ENCODE data around the gene FBXW7. TPM values are rescaled to one million over a fixed set of nuclear protein-coding genes. Genes with fewer than 3 reads are reported as not detected.

FBXW7 gene
- total and polyA plus RNA-seq, 5 donors, result 14.8 to 52.2 (median 47.3) TPM

GRCh38 chr4:152529880-152530279 lies 6.0 kb downstream of the FBXW7 start:
- H3K4me3 ChIP-seq (ENCODE audit: low read length), result no peak overlapping the region
- H3K4me1 ChIP-seq (ENCODE audit: control insufficient read depth, insufficient read depth, low read length), result no peaks in the 10 kb centered on the region
- no peak for ATAC-seq
- H3K9me3 ChIP-seq (ENCODE audit: control insufficient read depth, low read length), result no peaks in the 10 kb centered on the region
- no peak for DNase-seq
- no peaks in the 10 kb centered on the region for H3K27me3 ChIP-seq (ENCODE audit: control insufficient read depth, insufficient read depth)
- intact Hi-C loops (cut with DNase I), result no loop called here
- H3K27ac ChIP-seq (ENCODE audit: low read length), result no peak overlapping the region
- WGBS, result 93% methylated on average over 8 of the region's 8 CpGs

GRCh38 chr4:152528060-152528459 lies 7.8 kb downstream of the FBXW7 start:
- ATAC-seq (no peak), DNase-seq (no peak)
- Histone ChIP-seq H3K27me3 (ENCODE audit: control insufficient read depth, insufficient read depth) (no peaks in the 10 kb centered on the region), H3K4me3 (ENCODE audit: low read length) (no peak overlapping the region), H3K27ac (ENCODE audit: low read length) (no peak overlapping the region), H3K9me3 (ENCODE audit: control insufficient read depth, low read length) (no peaks in the 10 kb centered on the region), H3K4me1 (ENCODE audit: control insufficient read depth, insufficient read depth, low read length) (no peaks in the 10 kb centered on the region)
- WGBS, result 71% methylated on average over 2 of the region's 2 CpGs
- intact Hi-C loops (cut with DNase I), result no loop called here

GRCh38 chr4:152525878-152526277 lies 10.0 kb downstream of the FBXW7 start:
- WGBS, result 78% methylated on average over 4 of the region's 4 CpGs
- ATAC-seq, result no peak

GRCh38 chr4:152524427-152524826 lies 11.5 kb downstream of the FBXW7 start:
- 81% methylated on average over 3 of the region's 3 CpGs for WGBS
- Histone ChIP-seq H3K27ac (ENCODE audit: low read length) (no peak overlapping the region), H3K4me3 (ENCODE audit: low read length) (no peak overlapping the region), H3K9me3 (ENCODE audit: control insufficient read depth, low read length) (no peaks in the 10 kb centered on the region), H3K27me3 (ENCODE audit: control insufficient read depth, insufficient read depth) (no peaks in the 10 kb centered on the region), H3K4me1 (ENCODE audit: control insufficient read depth, insufficient read depth, low read length) (no peaks in the 10 kb centered on the region)
- intact Hi-C loops (cut with DNase I), result no loop called here
- no peak for DNase-seq
- no peak for ATAC-seq

More at GRCh38 chr4:152525878-152526277, 10.0 kb downstream of the FBXW7 start:
- Histone ChIP-seq H3K9me3 (ENCODE audit: control insufficient read depth, low read length) (no peaks in the 10 kb centered on the region), H3K27me3 (ENCODE audit: control insufficient read depth, insufficient read depth) (no peaks in the 10 kb centered on the region), H3K4me1 (ENCODE audit: control insufficient read depth, insufficient read depth, low read length) (no peaks in the 10 kb centered on the region), H3K4me3 (ENCODE audit: low read length) (no peak overlapping the region), H3K27ac (ENCODE audit: low read length) (no peak overlapping the region)
- no peak for DNase-seq
- intact Hi-C loops (cut with DNase I), result no loop called here

- H3K4me3 ChIP-seq (ENCODE audit: low read length), result no peak overlapping the region
- no peaks in the 10 kb centered on the region for H3K9me3 ChIP-seq (ENCODE audit: control insufficient read depth, low read length)
- DNase-seq (no peak), ATAC-seq (no peak)
- no peaks in the 10 kb centered on the region for H3K27me3 ChIP-seq (ENCODE audit: control insufficient read depth, insufficient read depth)
- 68% methylated on average over 1 of the region's 1 CpG for WGBS
- no peaks in the 10 kb centered on the region for H3K4me1 ChIP-seq (ENCODE audit: control insufficient read depth, insufficient read depth, low read length)
- H3K27ac ChIP-seq (ENCODE audit: low read length), result no peak overlapping the region
- intact Hi-C loops (cut with DNase I), result no loop called here
These were observed 12.2 kb downstream of the FBXW7 start for GRCh38 chr4:152523731-152524130.

GRCh38 chr4:152522754-152523153 lies 13.1 kb downstream of the FBXW7 start:
- Histone ChIP-seq H3K4me1 (ENCODE audit: control insufficient read depth, insufficient read depth, low read length) (no peaks in the 10 kb centered on the region), H3K4me3 (ENCODE audit: low read length) (no peak overlapping the region), H3K9me3 (ENCODE audit: control insufficient read depth, low read length) (no peaks in the 10 kb centered on the region), H3K27me3 (ENCODE audit: control insufficient read depth, insufficient read depth) (no peaks in the 10 kb centered on the region), H3K27ac (ENCODE audit: low read length) (no peak overlapping the region)
- ATAC-seq (no peak), DNase-seq (no peak)
- intact Hi-C loops (cut with DNase I), result no loop called here
- WGBS, result 52% methylated on average over 2 of the region's 2 CpGs

GRCh38 chr4:152522245-152522644 lies 13.6 kb downstream of the FBXW7 start:
- intact Hi-C loops (cut with DNase I), result no loop called here
- no peak for ATAC-seq

GRCh38 chr4:152516156-152516555 lies 19.7 kb downstream of the FBXW7 start:
- Histone ChIP-seq H3K27me3 (ENCODE audit: control insufficient read depth, insufficient read depth) (no peaks in the 10 kb centered on the region), H3K4me1 (ENCODE audit: control insufficient read depth, insufficient read depth, low read length) (no peaks in the 10 kb centered on the region), H3K4me3 (ENCODE audit: low read length) (no peak overlapping the region), H3K9me3 (ENCODE audit: control insufficient read depth, low read length) (no peaks in the 10 kb centered on the region), H3K27ac (ENCODE audit: low read length) (no peak overlapping the region)
- ATAC-seq (no peak), DNase-seq (no peak)
- WGBS, result 83% methylated on average over 8 of the region's 8 CpGs
- intact Hi-C loops (cut with DNase I), result no loop called here

More at GRCh38 chr4:152522245-152522644, 13.6 kb downstream of the FBXW7 start:
- Histone ChIP-seq H3K27me3 (ENCODE audit: control insufficient read depth, insufficient read depth) (no peaks in the 10 kb centered on the region), H3K27ac (ENCODE audit: low read length) (no peak overlapping the region), H3K4me1 (ENCODE audit: control insufficient read depth, insufficient read depth, low read length) (no peaks in the 10 kb centered on the region), H3K9me3 (ENCODE audit: control insufficient read depth, low read length) (no peaks in the 10 kb centered on the region), H3K4me3 (ENCODE audit: low read length) (no peak overlapping the region)
- 93% methylated on average over 2 of the region's 2 CpGs for WGBS
- DNase-seq, result no peak

- ATAC-seq, result no peak
- intact Hi-C loops (cut with DNase I), result no loop called here
- WGBS, result 67% methylated on average over 2 of the region's 2 CpGs
- H3K4me3 ChIP-seq (ENCODE audit: low read length), result no peak overlapping the region
- H3K9me3 ChIP-seq (ENCODE audit: control insufficient read depth, low read length), result no peaks in the 10 kb centered on the region
- no peaks in the 10 kb centered on the region for H3K27me3 ChIP-seq (ENCODE audit: control insufficient read depth, insufficient read depth)
- DNase-seq, result peak in 2 of 3 donors; percentile 7 to 23
- H3K4me1 ChIP-seq (ENCODE audit: control insufficient read depth, insufficient read depth, low read length), result no peaks in the 10 kb centered on the region
- H3K27ac ChIP-seq (ENCODE audit: low read length), result no peak overlapping the region
These were observed 20.2 kb downstream of the FBXW7 start for GRCh38 chr4:152515678-152516077.

GRCh38 chr4:152514356-152514755 lies 21.5 kb downstream of the FBXW7 start:
- Histone ChIP-seq H3K27me3 (ENCODE audit: control insufficient read depth, insufficient read depth) (no peaks in the 10 kb centered on the region), H3K4me1 (ENCODE audit: control insufficient read depth, insufficient read depth, low read length) (no peaks in the 10 kb centered on the region), H3K27ac (ENCODE audit: low read length) (no peak overlapping the region), H3K9me3 (ENCODE audit: control insufficient read depth, low read length) (no peaks in the 10 kb centered on the region), H3K4me3 (ENCODE audit: low read length) (no peak overlapping the region)
- intact Hi-C loops (cut with DNase I), result no loop called here
- no peak for DNase-seq
- ATAC-seq, result no peak

GRCh38 chr4:152513078-152513477 lies 22.8 kb downstream of the FBXW7 start:
- no peaks in the 10 kb centered on the region for H3K27me3 ChIP-seq (ENCODE audit: control insufficient read depth, insufficient read depth)
- no peaks in the 10 kb centered on the region for H3K9me3 ChIP-seq (ENCODE audit: control insufficient read depth, low read length)
- 95% methylated on average over 7 of the region's 7 CpGs for WGBS
- H3K27ac ChIP-seq (ENCODE audit: low read length), result no peak overlapping the region
- no peak for ATAC-seq
- H3K4me3 ChIP-seq (ENCODE audit: low read length), result no peak overlapping the region
- H3K4me1 ChIP-seq (ENCODE audit: control insufficient read depth, insufficient read depth, low read length), result no peaks in the 10 kb centered on the region
- no peak for DNase-seq
- intact Hi-C loops (cut with DNase I), result no loop called here

- Histone ChIP-seq H3K27ac (ENCODE audit: low read length) (no peak overlapping the region), H3K4me3 (ENCODE audit: low read length) (no peak overlapping the region), H3K4me1 (ENCODE audit: control insufficient read depth, insufficient read depth, low read length) (no peaks in the 10 kb centered on the region), H3K27me3 (ENCODE audit: control insufficient read depth, insufficient read depth) (no peaks in the 10 kb centered on the region), H3K9me3 (ENCODE audit: control insufficient read depth, low read length) (no peaks in the 10 kb centered on the region)
- intact Hi-C loops (cut with DNase I), result no loop called here
- WGBS, result 67% methylated on average over 5 of the region's 5 CpGs
- ATAC-seq (no peak), DNase-seq (no peak)
These were observed 23.4 kb downstream of the FBXW7 start for GRCh38 chr4:152512483-152512882.
